HepG2 (cell line): ENCODE results near the gene HCFC1R1. TPM values are rescaled to one million over a fixed set of nuclear protein-coding genes. Genes with fewer than 3 reads are reported as not detected.
A peak's percentile ranks its signal among the peaks of the same experiment; 100 is the strongest.

Source experiments
- ATAC-seq: fragments of 200-7000 bp; cut with Tn5 transposase; 3 replicates; pipeline ENCODE4 v1.9.1; 2020; ENCODE audit warnings: mild to moderate bottlenecking, moderate library complexity
- BruUV-seq: library from RNA; stranded (reverse); fragments of 400-500 nt; replicated peaks from 2 replicates; lab custom pipeline; 2021; lab: Mats Ljungman, UMichigan
- CTCF ChIA-PET: fragments of 300-600 bp; formaldehyde crosslinking; extraction: SDS; loops from one replicate; lab custom pipeline; 2021; ENCODE audit warnings: low total read pairs, inconsistent platforms, low intra/inter-chr PET ratio; lab: Yijun Ruan, JAX
- POLR2A ChIA-PET: fragments of 350-600 bp; sonication (Branson Sonifier 250); formaldehyde crosslinking; loops from one replicate; lab custom pipeline; 2020; ENCODE audit warnings: antibody characterized with exemption, inconsistent platforms; lab: Yijun Ruan, JAX
- DNase-seq: peaks from one replicate; pipeline ENCODE4 v3.0.0-alpha.2; 2015; ENCODE audit warnings: low spot score
- FAIRE-seq: peaks from 3 replicates; lab custom pipeline; 2011; peaks lifted over from hg19 to GRCh38; lab: Jason Lieb, UNC
- H2AFZ ChIP-seq: one replicate; pipeline ENCODE4 v1.6.1; 2011; ENCODE audit warnings: low read length, inconsistent platforms
- H3K27ac ChIP-seq: fragments of 300-600 bp; 3 replicates; pipeline ENCODE4 v1.8.0; 2011; ENCODE audit warnings: mixed run types, mild to moderate bottlenecking, mixed read lengths, low read length, inconsistent platforms; ENCODE audit not compliant: insufficient read depth; ENCODE audit errors: extremely low read length
- H3K27me3 ChIP-seq, 2 experiments: fragments of 200-600 bp in 1 of 2; 2 replicates in 1 of 2; 3 replicates in 1 of 2; pipeline versions ENCODE4 v1.6.0 to v1.8.0; 2011; ENCODE audit warnings: low read length in 2 of 2, mild to moderate bottlenecking in 2 of 2, moderate library complexity in 2 of 2, inconsistent platforms in 1 of 2; ENCODE audit not compliant: insufficient read depth in 2 of 2, control insufficient read depth in 1 of 2
- H3K36me3 ChIP-seq, 2 experiments: fragments of 200-600 bp in 1 of 2; replicated peaks in 1 of 2; 2 replicates in 1 of 2; 3 replicates in 1 of 2; pipeline versions ENCODE4 v1.5.1 to v1.8.0; 2011; ENCODE audit warnings: low read length in 2 of 2, inconsistent platforms in 1 of 2; ENCODE audit not compliant: insufficient read depth in 2 of 2, control insufficient read depth in 1 of 2
- H3K4me1 ChIP-seq: 2 replicates; pipeline ENCODE4 v1.5.1; 2012; ENCODE audit warnings: low read length, inconsistent platforms; ENCODE audit not compliant: insufficient read depth
- H3K4me2 ChIP-seq: 2 replicates; pipeline ENCODE4 v1.6.0; 2011; ENCODE audit warnings: low read depth, low read length, inconsistent platforms
- H3K4me3 ChIP-seq, 3 experiments: fragments of 200-600 bp in 1 of 3; sonication (generic), shearing (Covaris generic) in 1 of 3; replicated peaks in 1 of 3; 2 replicates each; pipeline ENCODE4 v1.5.1; 2011 to 2016; ENCODE audit warnings: low read length in 3 of 3, inconsistent platforms in 2 of 3, low read depth in 2 of 3, mild to moderate bottlenecking in 2 of 3, control low read depth in 1 of 3, mixed read lengths in 1 of 3; ENCODE audit not compliant: insufficient read depth in 1 of 3
- H3K79me2 ChIP-seq: one replicate; pipeline ENCODE4 v1.6.1; 2011; ENCODE audit warnings: low read length, inconsistent platforms; ENCODE audit not compliant: insufficient read depth
- H3K9ac ChIP-seq: 2 replicates; pipeline ENCODE4 v1.6.0; 2011; ENCODE audit warnings: mild to moderate bottlenecking, low read depth, low read length, inconsistent platforms; ENCODE audit not compliant: insufficient read depth
- H3K9me3 ChIP-seq: 2 replicates; pipeline ENCODE4 v1.5.1; 2012; ENCODE audit warnings: mild to moderate bottlenecking, low read length
- H4K20me1 ChIP-seq: 2 replicates; pipeline ENCODE4 v1.6.0; 2011; ENCODE audit warnings: inconsistent platforms, mild to moderate bottlenecking, low read length, moderate library complexity; ENCODE audit not compliant: insufficient read depth
- CEBPB ChIP-seq: IDR thresholded peaks from 2 replicates; pipeline ENCODE4 v1.6.1; 2011; ENCODE audit warnings: low read depth, low read length, improper control_type of control experiment, borderline replicate concordance
- GABPB1 ChIP-seq: IDR thresholded peaks from 2 replicates; pipeline ENCODE4 v1.6.1; 2016; ENCODE audit warnings: mild to moderate bottlenecking, missing genetic modification reagents, moderate library complexity, missing compliant biosample characterization
- IRX3 ChIP-seq: sonication (generic); formaldehyde crosslinking; IDR thresholded peaks from 2 replicates; pipeline ENCODE4 v1.8.1; 2023; ENCODE audit warnings: mild to moderate bottlenecking, low read depth, missing genetic modification reagents, borderline replicate concordance
- KDM5B ChIP-seq: sonication (generic); formaldehyde crosslinking; IDR thresholded peaks from 2 replicates; pipeline ENCODE4 v1.4.0; 2020; ENCODE audit warnings: missing genetic modification reagents, mild to moderate bottlenecking, borderline replicate concordance
- NONO ChIP-seq, 2 experiments: fragments of 450-650 bp in 1 of 2; sonication (generic) in 1 of 2; formaldehyde crosslinking in 1 of 2; IDR thresholded peaks in 1 of 2; conservative IDR thresholded peaks in 1 of 2; 2 replicates each; pipeline versions ENCODE4 v1.6.1 to v1.8.0; 2017 to 2022; ENCODE audit warnings: mild to moderate bottlenecking in 1 of 2, missing genetic modification reagents in 1 of 2, moderate library complexity in 1 of 2
- RBFOX2 ChIP-seq: fragments of 200-400 bp; formaldehyde crosslinking; IDR thresholded peaks from 2 replicates; pipeline ENCODE4 v1.6.1; 2017; ENCODE audit warnings: low read depth, mild to moderate bottlenecking, low read length
- REXO4 ChIP-seq: sonication (generic); formaldehyde crosslinking; IDR thresholded peaks from 2 replicates; pipeline ENCODE4 v1.8.0; 2022; ENCODE audit warnings: missing genetic modification reagents, mild to moderate bottlenecking, borderline replicate concordance
- SP2 ChIP-seq: sonication (generic); formaldehyde crosslinking; IDR thresholded peaks from 2 replicates; pipeline ENCODE4 v1.5.1; 2020; ENCODE audit warnings: mild to moderate bottlenecking, missing genetic modification reagents
- YEATS2 ChIP-seq: sonication (generic); formaldehyde crosslinking; IDR thresholded peaks from 2 replicates; pipeline ENCODE4 v1.4.0; 2020; ENCODE audit warnings: missing genetic modification reagents, borderline replicate concordance
- ZBTB38 ChIP-seq: sonication (generic); formaldehyde crosslinking; IDR thresholded peaks from 2 replicates; pipeline ENCODE4 v1.5.1; 2020; ENCODE audit warnings: mild to moderate bottlenecking, missing genetic modification reagents
- ZFP62 ChIP-seq: sonication (generic); formaldehyde crosslinking; IDR thresholded peaks from 2 replicates; pipeline ENCODE4 v1.4.0; 2020; ENCODE audit warnings: missing genetic modification reagents
- ZNF382 ChIP-seq: sonication (generic); formaldehyde crosslinking; IDR thresholded peaks from 2 replicates; pipeline ENCODE4 v1.5.0; 2020; ENCODE audit warnings: missing genetic modification reagents, mild to moderate bottlenecking, borderline replicate concordance
- ZNF547 ChIP-seq: sonication (generic); formaldehyde crosslinking; IDR thresholded peaks from 2 replicates; pipeline ENCODE4 v1.5.1; 2020; ENCODE audit warnings: mild to moderate bottlenecking, missing genetic modification reagents
- WGBS: methylation state at CpG from one replicate; pipeline ENCODE4 v1.1.6; 2017; ENCODE audit warnings: low lambda C conversion rate; 5-methylcytosine and 5-hydroxymethylcytosine counted together
- in situ Hi-C: cut with HindIII; loops from 2 replicates; pipeline ENCODE4 v1.10.0; 2017; ENCODE audit warnings: low pct_unique_long_range_greater_than_20kb; ENCODE audit not compliant: extremely low pct_ligation_motif_present
- intact Hi-C: fragments of 100-400 bp; cut with micrococcal nuclease; formaldehyde crosslinking; loops from one replicate; pipeline ENCODE4 v1.10.0; 2022; ENCODE audit not compliant: unreplicated experiment
- polyA plus RNA-seq, 8 experiments: library from polyadenylated mRNA; depleted of rRNA in 3 of 8; stranded (reverse) in 7 of 8; unstranded in 1 of 8; fragments of >200 nt; fragmentation: Illumina TruSeq in 4 of 8; extraction: Trizol in 4 of 8; gene quantifications; 2 replicates each; pipeline versions ENCODE4 v1.2.1 to v1.2.3, GENCODE V29; 2011 to 2016; ENCODE audit warnings: low read depth in 4 of 8, missing spikeins in 1 of 8, mixed read lengths in 1 of 8; ENCODE audit not compliant: insufficient read depth in 1 of 8
- total RNA-seq, 5 experiments: library from RNA; depleted of rRNA; stranded (reverse); fragments of >200 nt; fragmentation: Illumina TruSeq; extraction: Trizol; gene quantifications; 2 replicates each; pipeline ENCODE4 v1.2.3, GENCODE V29; 2016; ENCODE audit warnings: low read depth in 1 of 5
- TF ChIP-seq, protein P1 (sequence below): sonication (generic); formaldehyde crosslinking; IDR thresholded peaks from 2 replicates; pipeline ENCODE4 v1.4.0; 2020; ENCODE audit warnings: mild to moderate bottlenecking, missing genetic modification reagents
- TF ChIP-seq, protein P2 (sequence below): sonication (generic); formaldehyde crosslinking; IDR thresholded peaks from 2 replicates; pipeline ENCODE4 v1.5.0; 2020; ENCODE audit warnings: mild to moderate bottlenecking, missing genetic modification reagents, borderline replicate concordance
- TF ChIP-seq, protein P3 (sequence below): sonication (generic); formaldehyde crosslinking; IDR thresholded peaks from 2 replicates; pipeline ENCODE4 v1.5.0; 2020; ENCODE audit warnings: missing genetic modification reagents
- TF ChIP-seq, protein P4 (sequence below): IDR thresholded peaks from 2 replicates; pipeline ENCODE4 v1.6.1; 2012; ENCODE audit warnings: inconsistent platforms

The HCFC1R1 gene
- total and polyA plus RNA-seq, 2 of the 13 experiments (the other 11 are each of a cell fraction or from before 2014, with no cell fraction given), result 13.8 to 16.1 TPM

DNA sequence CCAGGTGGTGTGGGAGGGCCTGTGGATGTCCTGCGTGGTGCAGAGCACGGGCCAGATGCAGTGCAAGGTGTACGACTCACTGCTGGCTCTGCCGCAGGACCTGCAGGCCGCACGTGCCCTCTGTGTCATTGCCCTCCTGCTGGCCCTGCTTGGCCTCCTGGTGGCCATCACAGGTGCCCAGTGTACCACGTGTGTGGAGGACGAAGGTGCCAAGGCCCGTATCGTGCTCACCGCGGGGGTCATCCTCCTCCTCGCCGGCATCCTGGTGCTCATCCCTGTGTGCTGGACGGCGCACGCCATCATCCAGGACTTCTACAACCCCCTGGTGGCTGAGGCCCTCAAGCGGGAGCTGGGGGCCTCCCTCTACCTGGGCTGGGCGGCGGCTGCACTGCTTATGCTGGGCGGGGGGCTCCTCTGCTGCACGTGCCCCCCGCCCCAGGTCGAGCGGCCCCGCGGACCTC lies 10.2 kb downstream of the HCFC1R1 start:
- CTCF ChIA-PET, result no interaction called here
- no peak for FAIRE-seq
- H3K27me3 ChIP-seq, result peaks cover 7 to 22% of the 10 kb centered on the region in 2 experiments; a peak in 4 of 5 replicates
- peak; percentile 52 for ATAC-seq
- H3K4me2 ChIP-seq, result peak overlapping the region; percentile 55
- no TSS peak for BruUV-seq
- no peaks in the 10 kb centered on the region for H3K36me3 ChIP-seq
- no peaks in the 10 kb centered on the region for H3K79me2 ChIP-seq
- peak overlapping the region in 1 of 3 experiments; percentile 40; a peak in 1 of 6 replicates for H3K4me3 ChIP-seq
- no peak for DNase-seq
- H3K9me3 ChIP-seq, result no peaks in the 10 kb centered on the region
- no peak overlapping the region for H3K9ac ChIP-seq
- in situ Hi-C loops (no loop called here), intact Hi-C loops (no loop called here)
- 13% methylated on average over 3 of the region's 27 CpGs for WGBS
- no peak overlapping the region for H2AFZ ChIP-seq
- POLR2A ChIA-PET, result interaction anchor here (14.2 to 18.8 kb wide), 2 partner anchors 5 to 9 kb away, joined by 750 read pairs; partner anchors contain the start of genes CLDN6, CLDN9, HCFC1R1 and THOC6
- H3K27ac ChIP-seq, result no peak overlapping the region
- peaks cover 98% of the 10 kb centered on the region for H3K4me1 ChIP-seq
- H4K20me1 ChIP-seq, result no peaks in the 10 kb centered on the region
- TF ChIP-seq REXO4 (CRISPR knock-in tag), result 0 out of 2 replicates have a peak, but pooled peaks have one; percentile 2
- TF ChIP-seq, protein P1, sequence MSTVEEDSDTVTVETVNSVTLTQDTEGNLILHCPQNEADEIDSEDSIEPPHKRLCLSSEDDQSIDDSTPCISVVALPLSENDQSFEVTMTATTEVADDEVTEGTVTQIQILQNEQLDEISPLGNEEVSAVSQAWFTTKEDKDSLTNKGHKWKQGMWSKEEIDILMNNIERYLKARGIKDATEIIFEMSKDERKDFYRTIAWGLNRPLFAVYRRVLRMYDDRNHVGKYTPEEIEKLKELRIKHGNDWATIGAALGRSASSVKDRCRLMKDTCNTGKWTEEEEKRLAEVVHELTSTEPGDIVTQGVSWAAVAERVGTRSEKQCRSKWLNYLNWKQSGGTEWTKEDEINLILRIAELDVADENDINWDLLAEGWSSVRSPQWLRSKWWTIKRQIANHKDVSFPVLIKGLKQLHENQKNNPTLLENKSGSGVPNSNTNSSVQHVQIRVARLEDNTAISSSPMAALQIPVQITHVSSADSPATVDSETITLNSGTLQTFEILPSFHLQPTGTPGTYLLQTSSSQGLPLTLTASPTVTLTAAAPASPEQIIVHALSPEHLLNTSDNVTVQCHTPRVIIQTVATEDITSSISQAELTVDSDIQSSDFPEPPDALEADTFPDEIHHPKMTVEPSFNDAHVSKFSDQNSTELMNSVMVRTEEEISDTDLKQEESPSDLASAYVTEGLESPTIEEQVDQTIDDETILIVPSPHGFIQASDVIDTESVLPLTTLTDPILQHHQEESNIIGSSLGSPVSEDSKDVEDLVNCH (CRISPR knock-in tag), result no peak
- TF ChIP-seq NONO (IDR thresholded peaks at IDR 0.05), result no peak
- TF ChIP-seq NONO (CRISPR knock-in tag; conservative IDR thresholded peaks at IDR 0.05), result 0 out of 2 replicates have a peak, but pooled peaks have one; percentile 24
- TF ChIP-seq ZNF382 (CRISPR knock-in tag), result no peak
- TF ChIP-seq, protein P2, sequence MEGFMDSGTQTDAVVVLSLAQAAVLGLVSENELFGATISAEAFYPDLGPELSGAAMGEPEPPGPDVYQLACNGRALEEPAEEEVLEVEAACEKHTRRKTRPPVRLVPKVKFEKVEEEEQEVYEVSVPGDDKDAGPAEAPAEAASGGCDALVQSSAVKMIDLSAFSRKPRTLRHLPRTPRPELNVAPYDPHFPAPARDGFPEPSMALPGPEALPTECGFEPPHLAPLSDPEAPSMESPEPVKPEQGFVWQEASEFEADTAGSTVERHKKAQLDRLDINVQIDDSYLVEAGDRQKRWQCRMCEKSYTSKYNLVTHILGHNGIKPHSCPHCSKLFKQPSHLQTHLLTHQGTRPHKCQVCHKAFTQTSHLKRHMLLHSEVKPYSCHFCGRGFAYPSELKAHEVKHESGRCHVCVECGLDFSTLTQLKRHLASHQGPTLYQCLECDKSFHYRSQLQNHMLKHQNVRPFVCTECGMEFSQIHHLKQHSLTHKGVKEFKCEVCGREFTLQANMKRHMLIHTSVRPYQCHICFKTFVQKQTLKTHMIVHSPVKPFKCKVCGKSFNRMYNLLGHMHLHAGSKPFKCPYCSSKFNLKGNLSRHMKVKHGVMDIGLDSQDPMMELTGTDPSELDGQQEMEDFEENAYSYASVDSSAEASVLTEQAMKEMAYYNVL (CRISPR knock-in tag), result no peak
- peak; percentile 41; the same call in 1 of the 2 replicates for TF ChIP-seq ZBTB38 (CRISPR knock-in tag)
- TF ChIP-seq GABPB1 (CRISPR knock-in tag), result peak; percentile 29; the same call in 1 of the 2 replicates
- 0 out of 2 replicates have a peak, but pooled peaks have one; percentile 48 for TF ChIP-seq ZNF547 (CRISPR knock-in tag)
- 0 out of 2 replicates have a peak, but pooled peaks have one; percentile 5 for TF ChIP-seq YEATS2 (CRISPR knock-in tag)
- 0 out of 2 replicates have a peak, but pooled peaks have one; percentile 30 for TF ChIP-seq KDM5B (CRISPR knock-in tag)
- no peak for TF ChIP-seq RBFOX2
- no peak for TF ChIP-seq IRX3 (CRISPR knock-in tag)
- TF ChIP-seq ZFP62 (CRISPR knock-in tag), result no peak
- TF ChIP-seq, protein P3, sequence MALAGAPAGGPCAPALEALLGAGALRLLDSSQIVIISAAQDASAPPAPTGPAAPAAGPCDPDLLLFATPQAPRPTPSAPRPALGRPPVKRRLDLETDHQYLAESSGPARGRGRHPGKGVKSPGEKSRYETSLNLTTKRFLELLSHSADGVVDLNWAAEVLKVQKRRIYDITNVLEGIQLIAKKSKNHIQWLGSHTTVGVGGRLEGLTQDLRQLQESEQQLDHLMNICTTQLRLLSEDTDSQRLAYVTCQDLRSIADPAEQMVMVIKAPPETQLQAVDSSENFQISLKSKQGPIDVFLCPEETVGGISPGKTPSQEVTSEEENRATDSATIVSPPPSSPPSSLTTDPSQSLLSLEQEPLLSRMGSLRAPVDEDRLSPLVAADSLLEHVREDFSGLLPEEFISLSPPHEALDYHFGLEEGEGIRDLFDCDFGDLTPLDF (CRISPR knock-in tag), result no peak
- TF ChIP-seq SP2 (CRISPR knock-in tag), result no peak
- TF ChIP-seq CEBPB, result no peak
- TF ChIP-seq, protein P4, sequence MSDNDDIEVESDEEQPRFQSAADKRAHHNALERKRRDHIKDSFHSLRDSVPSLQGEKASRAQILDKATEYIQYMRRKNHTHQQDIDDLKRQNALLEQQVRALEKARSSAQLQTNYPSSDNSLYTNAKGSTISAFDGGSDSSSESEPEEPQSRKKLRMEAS, result 0 out of 2 replicates have a peak, but pooled peaks have one; percentile 35
